ENCODE measurements around the gene PIK3R6. TPM values are rescaled to one million over a fixed set of nuclear protein-coding genes. Genes with fewer than 3 reads are reported as not detected.

Gene PIK3R6
- total and polyA plus RNA-seq, 10 of the 15 experiments (the other 5 are each of a cell fraction or from before 2014, with no cell fraction given) = 6.7 to 146 (median 68.2) TPM

DNA sequence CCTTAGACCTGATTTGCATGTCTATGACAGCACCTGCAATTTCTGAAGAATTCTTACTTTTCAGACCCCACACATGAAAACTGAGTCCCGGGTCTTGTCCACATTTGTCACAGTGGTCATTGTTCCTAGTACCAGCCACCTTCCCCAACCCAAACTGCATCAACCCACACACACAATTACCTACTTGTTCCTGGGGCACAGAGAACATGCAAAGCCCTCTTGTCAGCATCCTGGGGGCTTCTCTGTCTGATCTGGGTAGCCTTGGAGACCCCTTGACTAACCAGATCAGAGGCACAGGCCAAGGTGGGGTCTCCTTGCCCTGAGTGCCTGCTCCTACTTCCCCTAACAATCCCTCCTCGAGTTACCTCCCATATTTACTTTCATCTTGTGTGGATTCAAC, 36.7 kb upstream of the PIK3R6 start:
- Histone ChIP-seq H3K9ac (ENCODE audit: control insufficient read depth, insufficient read depth, low read length) (no peak overlapping the region), H3K27me3 (replicated peaks in 1 of 2; ENCODE audit: control insufficient read depth in 2 of 2, insufficient read depth in 2 of 2, low read length in 1 of 2) (no peaks in the 10 kb centered on the region), H3K4me1 (ENCODE audit: control insufficient read depth, insufficient read depth, low read length) (peaks cover 34% of the 10 kb centered on the region), H3K4me2 (ENCODE audit: control insufficient read depth, insufficient read depth) (no peak overlapping the region), H4K20me1 (ENCODE audit: control insufficient read depth, insufficient read depth) (no peaks in the 10 kb centered on the region), H3K4me3 (no peak overlapping the region), H3K36me3 (ENCODE audit: control insufficient read depth in 2 of 2, insufficient read depth in 2 of 2, low read length in 1 of 2) (peaks cover 20 to 24% of the 10 kb centered on the region in 2 experiments), H2AFZ (ENCODE audit: control insufficient read depth, low read depth, low read length) (no peak overlapping the region), H3K27ac (ENCODE audit: control insufficient read depth, insufficient read depth) (no peak overlapping the region), H3K9me3 (replicated peaks; ENCODE audit: control insufficient read depth, insufficient read depth, low read length) (no peaks in the 10 kb centered on the region), H3K79me2 (ENCODE audit: control insufficient read depth, insufficient read depth, low read length) (peaks cover 3% of the 10 kb centered on the region)
- intact Hi-C loops (cut with micrococcal nuclease; ENCODE audit: unreplicated experiment) (no loop called here), in situ Hi-C loops (cut with MboI) (no loop called here)
- no peak for FAIRE-seq
- no peak for DNase-seq (ENCODE audit: low read depth, low spot score)
- BruUV-seq (replicated peaks) = no TSS peak
- RAD21 ChIA-PET (ENCODE audit: unreplicated experiment) = interaction anchor here (1.4 kb wide), 1 partner anchor 19 kb away, joined by 3 read pairs; no protein-coding TSS in a partner anchor
- WGBS (ENCODE audit: insufficient coverage, insufficient replicate concordance, low lambda C conversion rate, missing lambda C conversion rate) = 3% methylated on average over 2 of the region's 2 CpGs
- SMC1A ChIA-PET (ENCODE audit: uncharacterized antibody, unreplicated experiment) = interaction anchor here (13.6 kb wide), 1 partner anchor 57 kb away, joined by 208 read pairs; the partner anchor contains the start of gene PIK3R5
- TF ChIP-seq, protein P1, sequence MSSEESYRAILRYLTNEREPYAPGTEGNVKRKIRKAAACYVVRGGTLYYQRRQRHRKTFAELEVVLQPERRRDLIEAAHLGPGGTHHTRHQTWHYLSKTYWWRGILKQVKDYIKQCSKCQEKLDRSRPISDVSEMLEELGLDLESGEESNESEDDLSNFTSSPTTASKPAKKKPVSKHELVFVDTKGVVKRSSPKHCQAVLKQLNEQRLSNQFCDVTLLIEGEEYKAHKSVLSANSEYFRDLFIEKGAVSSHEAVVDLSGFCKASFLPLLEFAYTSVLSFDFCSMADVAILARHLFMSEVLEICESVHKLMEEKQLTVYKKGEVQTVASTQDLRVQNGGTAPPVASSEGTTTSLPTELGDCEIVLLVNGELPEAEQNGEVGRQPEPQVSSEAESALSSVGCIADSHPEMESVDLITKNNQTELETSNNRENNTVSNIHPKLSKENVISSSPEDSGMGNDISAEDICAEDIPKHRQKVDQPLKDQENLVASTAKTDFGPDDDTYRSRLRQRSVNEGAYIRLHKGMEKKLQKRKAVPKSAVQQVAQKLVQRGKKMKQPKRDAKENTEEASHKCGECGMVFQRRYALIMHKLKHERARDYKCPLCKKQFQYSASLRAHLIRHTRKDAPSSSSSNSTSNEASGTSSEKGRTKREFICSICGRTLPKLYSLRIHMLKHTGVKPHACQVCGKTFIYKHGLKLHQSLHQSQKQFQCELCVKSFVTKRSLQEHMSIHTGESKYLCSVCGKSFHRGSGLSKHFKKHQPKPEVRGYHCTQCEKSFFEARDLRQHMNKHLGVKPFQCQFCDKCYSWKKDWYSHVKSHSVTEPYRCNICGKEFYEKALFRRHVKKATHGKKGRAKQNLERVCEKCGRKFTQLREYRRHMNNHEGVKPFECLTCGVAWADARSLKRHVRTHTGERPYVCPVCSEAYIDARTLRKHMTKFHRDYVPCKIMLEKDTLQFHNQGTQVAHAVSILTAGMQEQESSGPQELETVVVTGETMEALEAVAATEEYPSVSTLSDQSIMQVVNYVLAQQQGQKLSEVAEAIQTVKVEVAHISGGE (CRISPR knock-in tag; IDR thresholded peaks at IDR 0.05) = no peak
- TF ChIP-seq SMAD5 (IDR thresholded peaks at IDR 0.05; ENCODE audit: low read depth) = 0 out of 2 replicates have a peak, but pooled peaks have one; percentile 23
- CTCF ChIA-PET = no interaction called here
- ATAC-seq = no peak
- POLR2A ChIA-PET = interaction anchor here (1.1 kb wide), 1 partner anchor 8 kb away, joined by 3 read pairs; no protein-coding TSS in a partner anchor

Measured in GM12878 (cell line).